Stimulated activated CD4-positive, alpha-beta T cell treated with anti-CD3 and anti-CD28 coated beads, Interleukin-1b, Interleukin-23, amount 100 ng/mL, for 24 hours (primary cell): ENCODE measurements around the gene MPP1.

Source experiments
- DNase-seq, 4 experiments: peaks; one replicate each; pipeline ENCODE4 v3.0.0-alpha.2; 2020; ENCODE audit warnings: low read depth in 4 of 4, low spot score in 1 of 4

Gene MPP1

DNA sequence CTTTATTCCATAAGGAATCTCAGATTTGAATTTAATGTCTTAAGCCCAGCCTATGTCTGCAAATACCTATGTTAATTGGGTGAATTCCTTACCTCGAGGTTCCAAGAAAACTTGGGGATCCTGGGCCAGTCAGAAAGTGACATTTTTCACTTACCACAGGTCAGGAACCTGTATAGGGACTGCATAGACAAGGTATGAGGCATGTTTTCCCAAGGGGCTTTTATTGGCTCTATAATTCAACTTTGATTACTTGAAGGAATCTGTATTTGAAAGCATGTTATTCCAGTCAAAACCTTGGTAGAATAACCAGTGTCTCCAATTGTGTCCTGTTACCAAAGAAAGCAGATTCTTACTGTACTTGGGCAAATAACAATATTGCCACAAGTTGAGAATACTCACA is 8.5 kb upstream of the MPP1 start:
- DNase-seq = no peak

DNA sequence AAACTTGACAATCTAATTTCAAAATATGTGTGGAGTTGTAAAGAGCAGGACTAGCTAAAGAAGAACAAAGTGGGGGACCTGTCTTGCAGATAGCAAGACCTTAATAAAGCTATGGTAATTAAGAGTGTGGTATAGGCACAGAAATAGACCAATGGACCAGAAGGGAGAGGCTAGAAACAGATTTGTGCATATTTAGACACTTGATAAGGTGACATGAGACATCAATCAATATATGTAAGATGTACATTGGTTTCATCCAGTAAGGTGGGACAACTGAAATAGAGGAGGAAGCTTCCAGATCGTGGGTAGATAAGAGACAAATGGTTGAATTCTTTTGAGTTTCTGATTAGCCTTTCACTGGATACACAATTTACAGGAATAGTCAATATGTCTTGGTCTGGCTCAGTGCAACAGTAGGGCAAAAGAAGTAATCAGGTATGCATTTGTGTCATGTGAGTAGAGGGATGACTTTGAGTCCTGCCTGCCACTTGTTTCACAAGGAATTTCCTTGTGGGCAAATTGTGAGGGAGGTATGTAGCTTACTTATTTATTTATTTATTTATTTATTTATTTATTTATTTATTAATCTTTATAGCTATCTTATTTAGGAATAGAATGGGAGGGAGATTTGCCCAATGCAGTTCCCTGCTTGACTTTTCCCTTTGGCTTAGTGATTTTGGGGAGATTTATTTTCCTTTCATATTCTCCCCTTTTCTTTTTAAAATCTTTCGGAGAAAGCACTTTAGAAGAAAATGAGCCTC is 7.2 kb upstream of the MPP1 start:
- DNase-seq = no peak

DNA sequence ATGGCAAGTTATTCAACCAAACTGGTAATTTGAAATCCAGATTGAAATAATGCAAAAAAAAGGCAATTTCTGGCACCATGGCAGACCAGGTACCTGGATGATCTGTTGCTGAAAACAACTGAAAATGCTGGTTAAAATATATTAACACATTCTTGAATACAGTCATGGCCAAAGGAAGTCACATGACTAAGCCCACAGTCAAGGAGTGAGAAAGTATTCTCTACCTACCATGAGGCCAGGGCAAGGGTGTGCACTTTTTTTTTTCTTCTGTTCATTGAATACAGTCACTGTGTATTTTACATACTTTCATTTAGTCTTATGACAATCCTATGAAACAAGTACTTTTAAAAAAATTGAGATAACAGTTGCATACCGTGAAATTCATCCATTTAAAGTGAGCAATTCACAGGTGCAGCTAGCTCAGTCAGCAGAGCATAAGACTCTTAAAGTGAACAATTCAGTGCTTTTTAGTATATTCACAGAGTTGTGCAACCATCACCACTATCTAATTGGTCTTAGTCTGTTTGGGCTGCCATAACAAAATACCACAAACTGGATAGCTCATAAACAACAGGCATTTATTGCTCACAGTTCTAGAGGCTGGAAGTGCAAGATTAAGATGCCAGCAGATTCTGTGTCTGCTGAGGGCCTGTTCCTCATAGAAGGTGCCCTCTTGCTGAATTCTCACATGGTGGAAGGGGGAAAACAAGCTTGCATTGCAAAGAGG is 4.8 kb upstream of the MPP1 start:
- no peak for DNase-seq

DNA sequence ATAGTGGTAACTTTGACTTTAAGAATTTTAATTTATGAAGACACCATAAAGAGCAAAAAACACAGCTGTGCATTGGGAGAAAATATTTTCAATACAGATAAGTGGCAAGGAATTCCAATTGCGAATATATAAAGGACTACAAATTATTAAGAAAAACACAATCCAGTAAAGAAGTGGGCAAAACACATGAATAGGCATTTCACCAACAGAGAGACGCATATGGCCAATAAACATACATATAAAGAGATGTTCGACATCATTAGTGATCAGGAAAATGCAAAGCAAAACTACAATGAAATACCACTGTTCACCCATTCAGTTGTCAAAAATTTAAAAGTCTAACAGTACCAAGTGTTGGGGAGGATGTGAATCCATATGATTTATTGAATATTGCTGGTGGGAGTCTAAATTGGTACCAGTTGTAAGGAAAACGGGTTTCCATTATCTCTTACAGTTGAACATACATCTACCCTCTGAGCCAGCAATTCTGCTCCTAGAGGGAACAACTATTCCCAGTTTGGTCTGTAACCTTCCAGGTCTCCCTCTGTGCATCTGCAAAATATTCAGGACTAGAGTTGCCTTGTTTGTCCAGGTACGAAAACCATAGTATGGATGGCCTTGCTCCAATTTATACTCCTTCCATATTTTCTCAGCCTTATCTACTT is 1.7 kb upstream of the MPP1 start:
- DNase-seq = no peak

- DNase-seq = no peak
These were observed 409 bp upstream of the MPP1 start for GRCh38 chrX:154805696-154806091.

GRCh38 chrX:154804261-154804956 is 876 bp downstream of the MPP1 start:
- DNase-seq = no peak

GRCh38 chrX:154802947-154803346 is 2.3 kb downstream of the MPP1 start:
- no peak for DNase-seq

GRCh38 chrX:154800478-154801210 is 4.6 kb downstream of the MPP1 start:
- DNase-seq = no peak

DNA sequence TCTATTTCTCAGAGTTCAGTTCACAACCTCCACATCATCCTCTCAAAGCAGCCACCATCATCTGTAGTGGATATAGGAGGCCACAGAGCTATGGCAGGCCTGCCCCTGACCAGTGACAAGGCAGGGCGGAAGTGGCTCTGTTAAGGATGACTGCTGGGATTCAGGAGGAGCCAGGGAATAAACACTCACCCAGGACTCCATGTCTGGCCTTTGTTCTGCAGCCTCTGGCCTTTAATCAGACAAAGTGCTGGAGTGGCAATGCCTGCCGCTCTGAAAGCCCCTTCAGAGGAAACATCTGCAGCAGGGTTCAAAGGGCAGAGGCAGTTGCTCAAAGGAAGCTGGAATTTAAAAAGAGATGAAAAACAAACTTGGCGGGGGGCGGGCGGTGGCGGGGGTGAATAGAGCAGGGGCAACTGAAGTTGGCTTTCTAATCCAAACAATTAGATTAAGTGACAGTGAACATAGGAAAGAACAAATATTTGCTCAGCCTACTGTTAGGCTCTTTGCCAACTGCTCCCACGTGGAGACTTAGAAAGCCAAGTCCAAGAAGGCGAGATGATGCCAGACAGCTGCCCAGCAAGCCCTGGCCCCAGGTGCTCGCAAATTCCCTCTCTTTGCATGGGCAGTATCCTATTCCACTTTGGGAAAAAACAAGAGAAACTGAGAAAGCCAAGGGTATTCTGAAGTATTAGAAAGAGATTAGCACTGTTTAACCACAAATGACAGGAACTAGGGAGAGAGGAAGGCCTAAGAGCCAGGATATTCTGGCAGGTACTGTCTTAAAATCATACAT is 5.5 kb downstream of the MPP1 start:
- DNase-seq = no peak

GRCh38 chrX:154797006-154797405 is 8.3 kb downstream of the MPP1 start:
- DNase-seq = no peak

DNA sequence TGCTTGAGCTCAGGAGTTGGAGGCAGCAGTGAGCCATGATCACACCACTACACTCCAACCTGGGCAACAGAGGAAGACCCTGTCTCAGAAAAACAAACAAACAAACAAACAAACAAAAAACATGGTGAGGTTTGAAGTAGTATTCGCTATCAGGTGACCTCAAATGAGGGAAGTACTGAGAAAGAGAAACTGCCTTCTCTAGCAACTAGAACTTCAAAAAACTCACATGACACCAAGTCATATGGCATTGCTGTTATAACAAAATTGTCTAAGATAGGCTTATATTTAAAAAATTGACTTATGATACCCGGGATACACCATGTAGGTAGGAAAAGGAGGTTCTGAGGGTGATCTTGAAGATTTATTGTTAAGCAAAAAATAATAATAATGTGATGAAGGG is 10.3 kb downstream of the MPP1 start:
- no peak for DNase-seq

GRCh38 chrX:154793084-154793795 is 12.0 kb downstream of the MPP1 start:
- DNase-seq = no peak

- no peak for DNase-seq
These were observed 13.3 kb downstream of the MPP1 start for GRCh38 chrX:154791939-154792338.

DNA sequence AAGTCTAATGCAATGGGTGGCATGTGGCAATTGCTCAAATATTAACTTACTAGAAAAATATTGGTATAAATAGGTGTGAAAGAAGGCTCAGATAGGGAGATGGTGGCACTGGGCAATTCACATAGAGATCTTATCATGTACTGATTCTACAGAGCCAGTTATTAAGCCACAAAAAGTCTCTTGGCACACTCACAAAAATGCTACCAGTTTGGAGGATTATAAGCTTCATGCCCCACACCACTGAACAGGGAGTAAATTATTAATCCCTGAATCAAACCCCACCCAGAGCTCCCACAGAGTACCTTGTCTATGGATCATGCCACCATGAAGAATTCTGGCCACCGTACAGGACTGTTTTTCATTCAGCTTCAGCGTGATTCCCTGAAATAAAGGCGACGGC is 13.8 kb downstream of the MPP1 start:
- no peak for DNase-seq

- no peak for DNase-seq
These were observed 19.6 kb downstream of the MPP1 start for GRCh38 chrX:154785716-154786115.

- no peak for DNase-seq
These were observed 20.9 kb downstream of the MPP1 start for GRCh38 chrX:154784149-154784995.

- no peak for DNase-seq
These were observed 24.3 kb downstream of the MPP1 start for GRCh38 chrX:154780968-154781367.

- no peak for DNase-seq
These were observed 26.0 kb downstream of the MPP1 start for GRCh38 chrX:154779261-154779660.

GRCh38 chrX:154776753-154777152 is 28.5 kb downstream of the MPP1 start:
- no peak for DNase-seq
